HG02943 (cell line): Measurements from ENCODE around the gene GLUD1.
"Not testable (repeated sequence)": the region's sequence is repeated elsewhere in the genome, so short reads cannot be mapped to it uniquely, and the experiment has no call there.

Experiments
- ATAC-seq: cut with Tn5 transposase; IDR thresholded peaks from one replicate; pipeline ENCODE4 v1.9.1; 2021; ENCODE audit warnings: mild to moderate bottlenecking, low read depth, moderate library complexity; ENCODE audit not compliant: unreplicated experiment

The GLUD1 gene

GRCh38 chr10:87053577-87054181, 41.0 kb downstream of the GLUD1 start:
- no peak for ATAC-seq

- ATAC-seq: no peak
Measured at GRCh38 chr10:87053111-87053510, 41.5 kb downstream of the GLUD1 start.

GRCh38 chr10:87045434-87045938, 49.2 kb downstream of the GLUD1 start:
- ATAC-seq: no peak

GRCh38 chr10:87043579-87043978, 51.1 kb downstream of the GLUD1 start:
- ATAC-seq: not testable (repeated sequence)

- no peak for ATAC-seq
Measured at GRCh38 chr10:87038786-87039185, 55.9 kb downstream of the GLUD1 start.

- ATAC-seq: no peak
Measured at GRCh38 chr10:87038286-87038717, 56.3 kb downstream of the GLUD1 start.

- no peak for ATAC-seq
Measured at GRCh38 chr10:87036623-87037022, 58.0 kb downstream of the GLUD1 start.

- no peak for ATAC-seq
Measured at GRCh38 chr10:87030912-87031635, 63.6 kb downstream of the GLUD1 start.

- not testable (repeated sequence) for ATAC-seq
Measured at GRCh38 chr10:87030419-87030818, 64.2 kb downstream of the GLUD1 start.

- not testable (repeated sequence) for ATAC-seq
Measured at GRCh38 chr10:87026747-87027508, 67.7 kb downstream of the GLUD1 start.

- ATAC-seq: not testable (repeated sequence)
Measured at GRCh38 chr10:87025285-87025958, 69.2 kb downstream of the GLUD1 start.

- not testable (repeated sequence) for ATAC-seq
Measured at GRCh38 chr10:87020056-87020455, 74.6 kb downstream of the GLUD1 start, which contains the start of gene FAM25A. Gene FAM25A (plus strand): TSS chr10:87020294. CDS start chr10:87020325, 31 bp downstream.

GRCh38 chr10:87019504-87019903, 75.1 kb downstream of the GLUD1 start:
- ATAC-seq: not testable (repeated sequence)

- not testable (repeated sequence) for ATAC-seq
Measured at GRCh38 chr10:87019066-87019465, 75.6 kb downstream of the GLUD1 start.

GRCh38 chr10:87018127-87018526, 76.5 kb downstream of the GLUD1 start:
- ATAC-seq: not testable (repeated sequence)

- ATAC-seq: not testable (repeated sequence)
Measured at GRCh38 chr10:87014986-87015716, 79.5 kb downstream of the GLUD1 start.

- not testable (repeated sequence) for ATAC-seq
Measured at GRCh38 chr10:87013528-87013927, 81.1 kb downstream of the GLUD1 start.

GRCh38 chr10:87009134-87009696, 85.4 kb downstream of the GLUD1 start:
- ATAC-seq: not testable (repeated sequence)

- not testable (repeated sequence) for ATAC-seq
Measured at GRCh38 chr10:87008303-87008702, 86.3 kb downstream of the GLUD1 start.
